ENCODE data around the gene USP37.

The USP37 gene

DNA sequence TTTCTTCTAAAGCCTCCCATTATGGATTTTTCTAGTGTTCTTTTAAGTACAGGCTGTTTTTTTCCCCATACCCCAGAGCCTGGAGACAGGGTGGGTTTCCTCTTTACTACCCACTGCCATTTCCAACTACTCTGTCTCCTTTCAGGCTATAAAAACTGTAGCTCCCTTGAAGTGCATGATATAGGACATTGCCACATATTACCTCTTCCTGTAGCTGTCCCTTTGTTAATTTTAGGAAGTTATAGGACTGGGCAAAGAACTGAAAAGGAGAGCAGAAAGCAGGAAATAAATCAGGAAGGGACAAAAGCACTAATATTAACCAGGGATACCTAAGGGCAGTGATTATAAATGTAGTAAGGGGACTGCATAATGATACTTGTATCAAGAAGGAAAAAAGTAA is 95.2 kb downstream of the USP37 start:
- DNase-seq = no peak

DNA sequence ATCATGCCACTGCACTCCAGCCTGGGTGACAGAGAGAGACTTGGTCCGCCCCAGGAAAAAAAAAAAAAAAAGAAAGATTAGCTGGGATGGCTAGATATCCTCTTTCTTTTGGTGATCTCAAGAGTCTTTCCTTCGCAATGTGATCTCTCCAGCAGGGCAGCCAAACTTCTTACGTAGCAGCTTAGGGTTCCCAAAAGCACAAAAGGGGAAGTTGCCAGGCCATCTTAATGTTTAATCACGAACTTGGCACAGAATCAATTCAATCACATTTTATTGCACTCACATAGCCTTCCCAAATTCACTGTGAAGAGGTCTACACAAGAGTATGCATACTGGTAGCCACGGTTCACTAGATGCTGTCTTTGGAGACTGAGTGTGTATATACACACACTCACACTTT is 96.2 kb downstream of the USP37 start:
- DNase-seq = no peak

DNA sequence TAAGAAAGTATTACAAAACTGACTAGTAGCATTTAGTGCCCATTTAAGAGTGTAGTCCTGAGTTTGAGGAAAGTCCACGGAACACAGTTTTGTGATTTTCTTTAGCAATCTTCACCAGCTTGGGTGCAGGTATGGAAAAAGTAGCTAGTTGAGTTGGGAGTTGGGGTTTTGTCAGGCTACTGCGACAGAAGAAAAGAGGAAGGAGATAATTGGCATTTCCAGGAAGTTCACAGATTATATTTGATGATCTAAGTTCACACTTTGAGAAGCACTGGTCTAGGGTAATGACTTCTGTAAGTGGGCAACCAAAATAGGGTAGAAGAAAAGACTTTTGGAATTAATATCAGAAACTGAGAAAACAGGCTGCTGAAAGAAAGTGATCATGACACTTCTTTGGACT is 97.1 kb downstream of the USP37 start:
- DNase-seq = no peak

DNA sequence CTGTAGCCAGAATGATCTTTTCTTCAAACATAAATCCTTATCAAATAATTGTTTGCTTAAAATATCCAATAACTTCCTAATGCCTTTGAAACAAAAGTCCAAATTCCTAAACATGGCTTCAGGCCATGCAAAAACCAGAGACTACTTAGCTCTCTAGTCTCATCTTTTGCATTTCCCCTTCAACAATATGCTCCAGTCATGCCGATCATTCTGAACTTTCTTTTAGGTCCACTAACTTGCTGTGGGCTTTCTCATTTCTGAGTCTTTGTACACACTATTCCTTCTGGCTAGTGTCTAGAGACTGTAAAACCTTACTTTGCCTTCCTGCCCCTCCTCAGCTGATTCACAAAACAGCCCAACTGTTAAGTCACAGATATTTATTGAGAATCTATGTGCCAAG is 97.7 kb downstream of the USP37 start:
- DNase-seq = no peak

DNA sequence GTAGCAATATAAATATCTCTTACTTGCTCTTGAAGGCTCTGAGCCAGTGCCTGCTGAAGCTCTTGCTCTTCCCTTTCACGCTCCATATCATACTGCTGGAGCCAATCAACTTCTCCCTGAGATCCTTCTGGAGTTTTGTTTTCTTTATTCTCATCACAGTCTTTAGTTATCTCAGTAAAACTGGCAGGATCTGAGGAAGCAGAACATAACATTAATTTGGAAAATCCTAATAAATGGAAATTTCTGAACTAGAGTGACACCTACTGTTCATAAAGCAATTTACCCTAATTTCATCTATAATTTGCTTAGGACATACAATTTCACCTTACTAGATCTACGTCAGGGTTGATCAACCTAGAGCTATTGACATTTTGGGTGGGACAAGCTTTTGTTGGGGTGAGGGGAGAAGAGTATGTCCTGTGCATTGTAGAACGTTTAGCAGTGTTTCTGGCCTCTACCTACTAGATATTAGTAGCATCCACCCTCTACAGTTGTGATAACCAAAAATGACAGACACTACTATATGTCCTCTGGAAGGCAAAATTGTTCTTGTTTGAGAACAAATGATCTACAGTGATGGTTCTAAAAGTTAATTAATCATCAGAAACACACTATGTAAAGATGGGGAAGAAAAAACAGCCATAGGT is 102.0 kb downstream of the USP37 start:
- no peak for DNase-seq

DNA sequence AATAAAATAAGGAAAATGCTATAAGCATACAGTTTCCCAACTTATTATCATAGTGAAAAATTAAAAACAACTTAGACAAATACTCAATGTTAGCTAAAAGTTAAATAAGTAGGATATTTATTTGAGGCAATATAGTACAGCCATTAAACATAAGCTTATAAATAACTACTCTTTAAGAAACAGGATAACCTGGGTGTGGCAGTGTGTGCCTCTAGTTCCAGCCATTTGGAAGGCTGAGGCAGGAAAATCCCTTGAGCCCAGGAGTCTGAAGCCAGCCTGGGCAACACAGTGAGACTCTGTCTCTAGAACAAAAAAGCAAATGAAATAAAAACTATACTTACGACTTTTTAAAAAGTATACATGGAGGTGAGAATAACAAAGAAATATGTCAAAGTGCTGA is 109.6 kb downstream of the USP37 start:
- no peak for DNase-seq

DNA sequence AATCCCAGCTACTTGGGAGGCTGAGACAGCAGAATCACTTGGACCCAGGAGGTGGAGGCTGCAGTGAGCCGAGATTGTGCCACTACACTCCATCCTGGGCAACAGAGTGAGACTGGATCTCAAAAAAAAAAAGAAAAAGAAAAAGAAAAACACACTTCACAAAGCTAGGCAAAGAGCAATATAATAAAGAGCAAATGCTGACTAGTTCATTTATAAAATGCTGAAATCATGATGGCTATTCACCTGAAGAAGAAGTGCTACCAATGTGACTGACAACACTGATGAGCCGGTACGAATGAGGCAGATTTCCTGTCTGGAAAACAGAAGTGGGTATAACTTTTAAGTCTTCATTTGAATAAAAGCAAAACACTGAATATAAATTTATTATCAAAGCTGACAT is 111.3 kb downstream of the USP37 start:
- DNase-seq = no peak

DNA sequence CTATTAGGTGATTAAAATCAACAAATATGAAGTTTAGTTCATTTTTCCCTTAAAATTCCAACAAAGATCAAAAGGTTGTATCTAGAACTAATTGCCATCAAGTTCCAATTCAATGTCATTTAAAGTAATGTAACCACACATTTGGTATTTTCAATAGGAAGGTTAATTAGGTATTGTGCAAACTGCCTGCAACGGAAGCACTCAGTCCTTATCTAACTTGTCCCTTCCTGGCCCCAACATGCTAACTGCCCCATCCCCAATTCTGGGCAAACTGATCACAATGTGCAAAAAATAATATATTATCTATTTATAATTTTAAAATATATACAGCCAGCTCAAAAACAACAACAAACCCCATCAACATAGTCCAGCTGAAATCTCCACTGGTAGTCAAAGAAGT is 116.1 kb downstream of the USP37 start:
- DNase-seq = no peak

DNA sequence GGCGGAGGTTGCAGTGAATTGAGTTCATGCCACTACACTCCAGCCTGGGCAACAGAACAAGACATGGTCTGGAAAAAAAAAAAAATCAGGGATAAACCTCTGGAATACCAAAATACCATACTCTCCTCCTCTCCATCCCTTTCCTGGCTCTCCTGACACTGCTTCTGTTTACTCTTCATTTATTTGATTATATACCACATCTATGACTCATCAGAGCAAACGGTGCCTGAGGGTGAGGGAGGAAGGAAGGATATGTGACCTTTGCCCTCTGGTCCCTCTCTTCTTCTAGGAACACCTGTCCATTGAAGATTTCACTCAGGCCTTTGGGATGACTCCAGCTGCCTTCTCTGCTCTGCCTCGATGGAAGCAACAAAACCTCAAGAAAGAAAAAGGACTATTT is 119.2 kb downstream of the USP37 start:
- no peak for DNase-seq

DNA sequence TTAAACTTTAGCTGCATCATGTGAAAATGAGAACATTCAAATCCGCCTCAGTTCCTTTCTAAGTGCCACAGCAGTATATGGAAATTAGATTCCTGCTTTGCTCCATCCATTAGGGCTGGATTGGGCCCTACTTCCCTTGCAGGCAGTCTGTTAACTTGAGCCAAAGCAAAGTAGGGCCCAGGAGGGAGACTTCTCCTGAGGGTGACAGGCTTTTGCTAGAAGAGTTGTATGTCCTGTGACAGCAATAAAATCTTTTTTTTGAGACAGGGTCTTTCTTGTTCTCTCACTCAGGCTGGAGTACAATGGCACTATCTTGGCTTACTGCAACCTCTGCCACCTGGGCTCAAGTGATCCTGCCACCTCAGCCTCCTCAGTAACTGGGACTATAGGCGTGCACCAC is 121.1 kb downstream of the USP37 start:
- no peak for DNase-seq

DNA sequence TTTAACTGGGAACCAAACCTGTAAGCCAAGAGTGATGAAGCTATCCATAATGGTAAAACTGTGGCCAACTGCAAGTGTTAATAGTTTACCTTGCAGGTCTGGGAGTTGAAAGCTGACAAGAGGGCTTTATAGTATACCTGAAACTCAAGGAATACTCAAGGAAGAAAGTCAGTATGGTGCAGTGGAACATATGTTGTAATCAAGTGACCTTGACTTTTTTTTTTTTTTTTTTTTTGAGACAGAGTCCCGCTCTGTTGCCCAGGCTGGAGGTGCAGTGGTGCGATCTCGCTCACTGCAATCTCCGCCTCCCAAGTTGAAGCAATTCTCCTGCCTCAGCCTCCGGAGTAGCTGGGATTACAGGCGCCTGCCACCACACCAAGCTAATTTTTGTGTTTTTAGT is 121.6 kb downstream of the USP37 start:
- no peak for DNase-seq

DNA sequence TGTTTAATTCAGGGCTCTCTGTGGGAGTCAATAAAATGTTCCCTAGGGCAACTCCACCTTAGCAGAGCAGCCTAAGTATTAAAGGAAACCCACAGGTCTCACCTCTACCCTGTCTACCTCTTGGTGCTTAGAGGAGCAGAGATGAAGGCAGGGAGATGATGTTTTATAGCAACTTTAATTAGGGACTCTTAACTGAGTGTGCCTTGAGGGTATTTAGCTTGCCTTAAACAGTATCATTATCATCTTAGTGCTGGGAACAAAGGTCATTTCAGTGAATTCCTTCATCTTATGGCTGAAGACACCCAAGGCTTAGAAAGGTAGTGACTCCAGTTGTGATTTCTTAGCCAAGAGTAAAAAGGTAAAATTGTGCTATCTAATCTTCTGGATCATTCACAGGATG is 122.5 kb downstream of the USP37 start:
- no peak for DNase-seq

DNA sequence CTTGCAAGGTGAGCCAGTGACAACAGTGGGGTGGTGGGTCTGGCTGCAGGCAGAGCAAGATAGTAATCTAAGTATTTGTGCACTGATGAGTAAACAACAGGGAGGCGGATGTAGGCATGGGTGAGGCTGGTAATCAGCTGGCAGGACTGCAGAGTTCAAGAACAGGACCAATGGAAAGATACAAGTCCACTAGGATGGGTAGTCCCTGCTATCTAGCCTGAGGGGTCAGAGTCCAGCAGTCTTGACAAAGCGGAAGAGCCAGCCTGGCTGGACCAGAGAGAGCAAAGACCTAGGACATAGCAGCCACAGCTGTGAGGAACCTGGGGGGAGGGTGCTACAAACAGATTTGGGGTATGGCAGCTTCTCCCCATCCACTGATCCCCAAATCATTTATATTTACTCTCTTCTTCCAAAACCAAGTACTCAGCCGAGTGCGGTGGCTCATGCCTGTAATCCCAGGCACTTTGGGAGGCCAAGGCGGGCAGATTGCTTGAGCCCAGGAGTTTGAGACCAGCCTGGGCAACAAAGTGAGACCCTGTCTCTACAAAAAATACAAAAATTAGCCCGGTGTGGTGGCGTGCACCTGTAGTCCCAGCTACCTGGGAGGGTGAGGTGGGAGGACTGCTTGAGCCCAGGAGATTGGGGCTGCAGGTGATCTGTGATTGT is 123.3 kb downstream of the USP37 start:
- no peak for DNase-seq

DNA sequence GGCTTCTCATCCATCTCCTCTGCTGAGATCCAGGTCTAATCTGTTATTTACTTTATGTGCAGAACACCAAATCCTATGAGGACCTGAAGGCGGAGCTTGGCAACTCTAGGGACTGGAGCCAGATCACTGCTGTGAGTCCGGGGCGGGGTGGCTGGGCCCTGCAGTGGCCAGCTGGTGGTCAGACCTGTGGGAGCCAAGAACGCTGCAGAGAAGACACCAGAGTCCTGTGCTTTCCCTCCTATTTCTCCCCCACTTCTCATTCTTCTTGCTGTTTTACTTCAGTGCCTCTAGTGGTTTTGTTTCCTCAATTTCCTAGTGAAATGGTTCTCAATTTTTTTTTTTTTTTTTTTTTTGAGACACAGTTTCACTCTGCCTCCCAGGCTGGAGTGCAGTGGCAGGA is 129.6 kb downstream of the USP37 start:
- DNase-seq = no peak

DNA sequence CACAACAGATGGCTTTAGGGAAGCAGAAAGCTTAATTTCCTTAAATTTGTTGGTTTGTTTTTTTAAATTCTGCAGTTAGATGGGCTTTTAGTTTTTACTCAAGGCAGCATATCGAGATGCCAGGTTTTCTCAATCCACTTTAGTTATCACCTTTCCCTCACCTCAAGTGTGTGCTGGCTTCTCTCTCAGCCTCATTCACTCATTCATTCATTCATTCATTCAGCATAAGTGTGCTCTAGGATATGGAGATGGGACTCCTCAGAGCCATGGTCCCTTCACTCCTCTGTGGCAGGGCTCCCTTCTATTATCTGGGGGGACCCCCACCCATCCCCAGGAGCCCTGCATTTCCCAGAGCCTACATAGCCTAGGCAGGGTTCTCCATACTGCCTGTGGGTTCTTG is 130.2 kb downstream of the USP37 start:
- DNase-seq = no peak

DNA sequence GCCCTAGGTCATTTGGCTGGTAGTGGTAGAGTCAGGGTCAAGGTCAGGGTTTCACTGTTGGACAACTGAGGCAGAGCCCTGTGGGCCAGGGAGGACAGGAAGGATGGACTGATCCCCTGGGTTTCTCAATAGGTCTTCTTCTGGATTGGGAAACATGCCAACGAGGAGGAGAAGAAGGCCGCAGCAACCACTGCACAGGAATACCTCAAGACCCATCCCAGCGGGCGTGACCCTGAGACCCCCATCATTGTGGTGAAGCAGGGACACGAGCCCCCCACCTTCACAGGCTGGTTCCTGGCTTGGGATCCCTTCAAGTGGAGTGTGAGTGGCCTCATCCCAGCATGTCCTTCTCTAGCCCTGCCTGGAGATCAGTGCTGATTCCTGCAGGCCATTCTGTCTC is 131.2 kb downstream of the USP37 start:
- no peak for DNase-seq

DNA sequence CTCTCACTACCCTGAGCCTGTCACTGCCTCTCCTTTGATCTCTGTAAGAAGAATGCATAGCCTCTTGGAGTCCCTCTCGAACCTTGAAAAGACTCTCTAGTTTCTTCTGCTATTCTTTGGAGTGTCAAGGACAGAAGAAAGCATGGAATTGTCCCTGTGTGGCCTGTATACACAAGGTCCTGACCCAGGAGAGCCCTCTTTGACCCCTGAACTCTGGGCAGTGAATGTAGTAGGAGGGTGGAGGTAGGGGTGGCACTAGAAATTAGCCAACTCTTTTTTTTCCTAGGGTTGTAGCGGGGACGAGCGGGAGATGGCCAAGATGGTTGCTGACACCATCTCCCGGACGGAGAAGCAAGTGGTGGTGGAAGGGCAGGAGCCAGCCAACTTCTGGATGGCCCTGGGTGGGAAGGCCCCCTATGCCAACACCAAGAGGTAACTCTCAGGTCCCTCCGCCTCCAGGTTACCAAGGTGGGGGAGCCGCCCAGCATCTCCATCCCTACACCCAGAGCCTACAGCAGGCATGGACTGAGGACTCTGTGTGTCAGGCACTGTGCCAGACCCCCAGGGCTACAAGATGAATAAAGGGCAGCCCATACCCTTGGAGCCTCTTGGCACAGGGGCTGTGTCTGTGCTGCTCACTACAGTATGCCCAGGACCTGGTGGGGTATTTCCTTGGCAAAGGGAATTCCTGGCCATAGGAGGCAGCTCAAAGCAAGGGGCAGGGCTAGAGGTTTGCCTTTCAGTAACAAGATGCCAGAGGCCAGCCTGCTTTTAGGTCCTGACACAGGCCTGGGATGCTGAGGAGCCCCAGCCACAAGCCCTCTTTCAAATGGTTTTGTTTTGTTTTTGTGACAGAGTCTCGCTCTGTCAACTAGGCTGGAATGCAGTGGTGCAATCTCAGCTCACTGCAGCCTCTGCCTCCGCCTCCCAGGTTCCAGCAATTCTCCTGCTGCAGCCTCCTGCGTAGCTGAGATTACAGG is 132.9 kb downstream of the USP37 start:
- no peak for DNase-seq

DNA sequence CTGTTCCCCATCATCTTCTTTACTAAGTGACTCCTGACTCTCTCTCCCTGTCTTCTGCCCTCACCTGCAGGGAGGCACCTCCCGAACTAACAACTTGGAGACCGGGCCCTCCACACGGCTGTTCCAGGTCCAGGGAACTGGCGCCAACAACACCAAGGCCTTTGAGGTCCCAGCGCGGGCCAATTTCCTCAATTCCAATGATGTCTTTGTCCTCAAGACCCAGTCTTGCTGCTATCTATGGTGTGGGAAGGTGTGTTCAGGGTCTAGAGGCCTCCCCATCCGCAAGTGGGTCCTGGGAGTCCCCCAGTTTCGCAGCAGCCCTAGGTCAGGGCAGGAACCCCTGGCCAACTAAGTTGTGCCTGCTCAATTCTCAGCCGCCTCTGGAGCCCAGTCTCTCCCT is 133.7 kb downstream of the USP37 start:
- DNase-seq = no peak

DNA sequence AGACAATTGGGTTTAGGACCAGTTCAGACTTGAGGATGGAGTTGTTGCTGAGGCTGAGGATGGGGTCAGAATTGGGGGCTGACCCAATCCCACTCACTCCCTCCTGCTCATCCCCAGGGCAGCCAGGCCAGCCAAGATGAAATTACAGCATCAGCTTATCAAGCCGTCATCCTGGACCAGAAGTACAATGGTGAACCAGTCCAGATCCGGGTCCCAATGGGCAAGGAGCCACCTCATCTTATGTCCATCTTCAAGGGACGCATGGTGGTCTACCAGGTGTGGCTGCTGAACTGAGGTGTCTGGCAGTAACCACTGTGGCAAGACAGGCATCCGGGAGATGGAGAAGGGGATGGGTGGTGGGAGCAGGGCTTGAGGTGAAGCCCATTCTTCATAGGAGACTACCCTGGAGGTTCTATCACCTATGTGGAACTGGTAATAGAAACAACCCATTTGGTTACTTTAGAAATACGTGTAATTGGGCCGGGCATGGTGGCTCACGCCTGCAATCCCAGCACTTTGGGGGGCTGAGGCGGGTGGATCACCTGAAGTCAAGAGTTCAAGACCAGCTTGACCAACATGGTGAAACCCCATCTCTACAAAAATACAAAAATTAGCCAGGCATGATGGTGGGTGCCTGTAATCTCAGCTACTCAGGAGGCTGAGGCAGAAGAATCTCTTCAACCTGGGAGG is 135.3 kb downstream of the USP37 start:
- DNase-seq = no peak

DNA sequence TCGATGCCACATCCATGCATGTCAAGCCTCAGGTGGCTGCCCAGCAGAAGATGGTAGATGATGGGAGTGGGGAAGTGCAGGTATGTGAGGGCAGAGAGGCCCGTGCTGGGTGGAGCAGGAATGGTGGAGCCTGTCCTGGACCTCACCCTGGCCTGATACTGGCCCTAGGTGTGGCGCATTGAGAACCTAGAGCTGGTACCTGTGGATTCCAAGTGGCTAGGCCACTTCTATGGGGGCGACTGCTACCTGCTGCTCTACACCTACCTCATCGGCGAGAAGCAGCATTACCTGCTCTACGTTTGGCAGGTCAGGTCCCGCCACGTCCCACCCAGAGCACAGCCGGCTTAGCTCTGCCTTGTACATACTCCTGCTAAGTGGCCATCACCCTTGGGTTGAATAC is 136.3 kb downstream of the USP37 start:
- no peak for DNase-seq

DNA sequence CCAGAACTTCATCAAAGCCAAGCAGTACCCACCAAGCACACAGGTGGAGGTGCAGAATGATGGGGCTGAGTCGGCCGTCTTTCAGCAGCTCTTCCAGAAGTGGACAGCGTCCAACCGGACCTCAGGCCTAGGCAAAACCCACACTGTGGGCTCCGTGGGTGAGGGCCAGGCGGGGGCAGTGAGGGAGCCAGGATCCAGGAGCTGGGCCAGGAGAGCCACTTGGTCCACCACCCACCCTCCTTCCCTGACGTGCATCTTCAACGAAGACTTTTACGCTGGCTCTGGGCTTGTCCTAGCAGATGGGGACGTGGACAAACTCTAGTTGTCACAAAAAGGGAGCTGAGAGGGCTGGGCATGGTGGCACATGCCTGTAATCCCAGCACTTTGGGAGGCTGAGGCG is 137.4 kb downstream of the USP37 start:
- no peak for DNase-seq

DNA sequence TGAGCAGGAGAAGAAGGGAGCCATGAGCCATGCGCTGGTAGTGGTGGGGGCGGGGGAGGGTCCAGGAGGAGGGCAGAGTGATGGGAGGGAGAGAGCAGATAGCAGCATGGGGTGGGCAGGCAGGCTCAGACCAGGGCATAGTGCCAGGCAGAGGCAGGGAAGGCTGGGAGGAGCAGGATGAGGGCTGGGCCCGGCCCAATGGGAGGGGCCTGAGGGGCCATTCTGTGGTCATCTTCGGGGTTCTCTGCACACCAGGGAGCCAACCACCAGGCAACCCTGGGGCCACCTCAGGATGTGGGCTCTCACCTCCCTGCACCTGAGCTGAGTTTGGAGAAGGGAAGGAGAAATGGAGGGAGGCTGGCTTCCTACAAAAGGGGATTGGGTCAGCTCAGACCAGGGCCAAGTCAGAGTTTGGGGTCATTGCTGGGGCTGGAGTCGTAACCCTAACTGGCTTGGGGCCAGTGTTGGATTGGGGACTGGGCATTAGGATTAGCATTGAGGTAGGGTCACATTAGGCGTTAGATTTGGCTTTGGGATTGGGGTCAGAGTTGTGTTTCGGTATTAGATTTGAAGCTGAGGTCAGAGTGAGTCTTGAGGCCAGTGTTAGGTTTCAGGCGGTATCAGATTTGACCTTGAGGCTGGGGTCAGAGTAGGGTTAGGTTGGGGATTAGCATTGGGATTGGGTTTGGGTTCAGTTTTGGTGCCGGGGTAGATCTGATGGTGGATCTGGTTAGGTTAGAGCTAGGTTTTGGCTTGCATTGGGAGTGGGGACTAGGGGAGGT is 138.0 kb downstream of the USP37 start:
- DNase-seq = no peak

All from activated T-cell treated with anti-CD3 and anti-CD28 coated beads, Interleukin-2, amount 50 U/mL, for 48 hours (primary cell).